Liver (tissue), 9 donors: ENCODE data around the gene IL1RN. TPM values are rescaled to one million over a fixed set of nuclear protein-coding genes. Genes with fewer than 3 reads are reported as not detected.

Experiments
- DNase-seq: peaks from one replicate; pipeline ENCODE4 v3.0.0-alpha.2; 2017; ENCODE audit warnings: low spot score
- H3K27ac ChIP-seq, 2 donors: one replicate each; pipeline ENCODE4 v1.7.0; 2013; ENCODE audit warnings: inconsistent platforms in 2 of 2, low read length in 2 of 2, control low read depth in 1 of 2, low read depth in 1 of 2, mild to moderate bottlenecking in 1 of 2
- H3K27me3 ChIP-seq, 4 donors: one replicate each; pipeline versions ENCODE4 v1.6.1 to v1.7.0; 2013; ENCODE audit warnings: low read length in 3 of 4, inconsistent platforms in 1 of 4, mild to moderate bottlenecking in 1 of 4, moderate library complexity in 1 of 4; ENCODE audit not compliant: control insufficient read depth in 4 of 4, insufficient read depth in 4 of 4
- H3K36me3 ChIP-seq, 4 donors: one replicate each; pipeline versions ENCODE4 v1.6.1 to v1.7.0; 2013; ENCODE audit warnings: low read length in 3 of 4, mild to moderate bottlenecking in 3 of 4, low read depth in 1 of 4, moderate library complexity in 1 of 4; ENCODE audit not compliant: control insufficient read depth in 4 of 4, insufficient read depth in 3 of 4
- H3K4me1 ChIP-seq, 4 donors: one replicate each; pipeline versions ENCODE4 v1.6.1 to v1.7.0; 2013; ENCODE audit warnings: low read length in 3 of 4, mild to moderate bottlenecking in 3 of 4, moderate library complexity in 1 of 4; ENCODE audit not compliant: control insufficient read depth in 4 of 4, insufficient read depth in 4 of 4
- H3K4me3 ChIP-seq, 3 donors: one replicate each; pipeline versions ENCODE4 v1.6.1 to v1.7.0; 2013; ENCODE audit warnings: low read length in 3 of 3, control low read depth in 1 of 3, low read depth in 1 of 3, mild to moderate bottlenecking in 1 of 3
- H3K9ac ChIP-seq, 2 donors: one replicate each; pipeline ENCODE4 v1.7.0; 2013; ENCODE audit warnings: low read length in 2 of 2, mild to moderate bottlenecking in 2 of 2, moderate library complexity in 2 of 2, control low read depth in 1 of 2, low read depth in 1 of 2
- H3K9me3 ChIP-seq, 4 donors: one replicate each; pipeline versions ENCODE4 v1.6.1 to v1.7.0; 2013; ENCODE audit warnings: low read length in 3 of 4; ENCODE audit not compliant: control insufficient read depth in 4 of 4
- CTCF ChIP-seq: fragments of 150-350 bp; IDR thresholded peaks from 2 replicates; pipeline ENCODE4 v1.5.1; 2017; ENCODE audit warnings: improper control_type of control experiment, low read depth, low read length; ENCODE audit not compliant: missing input control
- EGR1 ChIP-seq, 2 donors: IDR thresholded peaks; 2 replicates each; pipeline ENCODE4 v1.6.1; 2016 to 2018; ENCODE audit warnings: antibody characterized with exemption in 2 of 2, low read depth in 2 of 2
- FOXA1 ChIP-seq: IDR thresholded peaks from 2 replicates; pipeline ENCODE4 v1.6.1; 2016; ENCODE audit warnings: antibody characterized with exemption
- FOXA2 ChIP-seq: IDR thresholded peaks from 2 replicates; pipeline ENCODE4 v1.6.1; 2016; ENCODE audit warnings: antibody characterized with exemption
- GABPA ChIP-seq, 2 donors: IDR thresholded peaks in 1 of 2; conservative IDR thresholded peaks in 1 of 2; 2 replicates each; pipeline ENCODE4 v1.6.1; 2016; ENCODE audit warnings: antibody characterized with exemption in 2 of 2, mild to moderate bottlenecking in 1 of 2, moderate library complexity in 1 of 2
- HNF4A ChIP-seq, 2 donors: conservative IDR thresholded peaks; 2 replicates each; pipeline ENCODE4 v1.6.1; 2016; ENCODE audit warnings: antibody characterized with exemption in 2 of 2, mild to moderate bottlenecking in 2 of 2
- HNF4G ChIP-seq: IDR thresholded peaks from 2 replicates; pipeline ENCODE4 v1.6.1; 2016; ENCODE audit warnings: antibody characterized with exemption
- JUND ChIP-seq, 2 donors: IDR thresholded peaks; 2 replicates each; pipeline ENCODE4 v1.6.1; 2016; ENCODE audit warnings: antibody characterized with exemption in 2 of 2
- MAX ChIP-seq: IDR thresholded peaks from 2 replicates; pipeline ENCODE4 v1.6.1; 2016; ENCODE audit warnings: antibody characterized with exemption
- NR2F2 ChIP-seq: IDR thresholded peaks from 2 replicates; pipeline ENCODE4 v1.6.1; 2016; ENCODE audit warnings: antibody characterized with exemption
- RAD21 ChIP-seq, 2 donors: IDR thresholded peaks; 2 replicates each; pipeline ENCODE4 v1.6.1; 2016; ENCODE audit warnings: antibody characterized with exemption in 2 of 2, mild to moderate bottlenecking in 2 of 2
- REST ChIP-seq: IDR thresholded peaks from 2 replicates; pipeline ENCODE4 v1.6.1; 2016; ENCODE audit warnings: antibody characterized with exemption, mild to moderate bottlenecking
- RXRA ChIP-seq, 2 donors: IDR thresholded peaks; 2 replicates each; pipeline ENCODE4 v1.6.1; 2017 to 2018; ENCODE audit warnings: antibody characterized with exemption in 2 of 2, mild to moderate bottlenecking in 1 of 2
- SP1 ChIP-seq: IDR thresholded peaks from 2 replicates; pipeline ENCODE4 v1.6.1; 2018; ENCODE audit warnings: antibody characterized with exemption, mild to moderate bottlenecking
- TAF1 ChIP-seq: conservative IDR thresholded peaks from 2 replicates; pipeline ENCODE4 v1.6.1; 2016; ENCODE audit warnings: antibody characterized with exemption, mild to moderate bottlenecking
- YY1 ChIP-seq: IDR thresholded peaks from 2 replicates; pipeline ENCODE4 v1.6.1; 2016; ENCODE audit warnings: antibody characterized with exemption, mild to moderate bottlenecking
- ZBTB33 ChIP-seq: IDR thresholded peaks from 2 replicates; pipeline ENCODE4 v1.6.1; 2016; ENCODE audit warnings: antibody characterized with exemption
- WGBS: extraction: QIAGEN DNeasy Blood & Tissue Kit; methylation state at CpG from one replicate; pipeline ENCODE4 v1.1.7; 2013; 5-methylcytosine and 5-hydroxymethylcytosine counted together
- polyA plus RNA-seq, 2 donors: library from polyadenylated mRNA; stranded (reverse) in 1 of 2; unstranded in 1 of 2; fragments of 200-250 nt in 1 of 2; fragments of >200 nt in 1 of 2; fragmentation: Nextera tagmentation in 1 of 2; extraction: Ambion mirVana in 1 of 2; gene quantifications; one replicate each; pipeline versions ENCODE4 v1.2.1 to v1.2.3, GENCODE V29; 2013 to 2015
- total RNA-seq, 2 donors: library from RNA; depleted of rRNA; stranded (reverse); fragments of >200 nt; gene quantifications; one replicate each; pipeline ENCODE4 v1.2.3, GENCODE V29; 2014
- TF ChIP-seq, protein P1 (sequence below): IDR thresholded peaks from 2 replicates; pipeline ENCODE4 v1.6.1; 2016; ENCODE audit warnings: antibody characterized with exemption
- donor health status: healthy.
- donor health status: healthy.
- donor health status: healthy.
- donor health status: healthy.
- donor health status: healthy.

Gene IL1RN
- total and polyA plus RNA-seq, 4 donors = 3.9 to 121 (median 25.8) TPM

DNA sequence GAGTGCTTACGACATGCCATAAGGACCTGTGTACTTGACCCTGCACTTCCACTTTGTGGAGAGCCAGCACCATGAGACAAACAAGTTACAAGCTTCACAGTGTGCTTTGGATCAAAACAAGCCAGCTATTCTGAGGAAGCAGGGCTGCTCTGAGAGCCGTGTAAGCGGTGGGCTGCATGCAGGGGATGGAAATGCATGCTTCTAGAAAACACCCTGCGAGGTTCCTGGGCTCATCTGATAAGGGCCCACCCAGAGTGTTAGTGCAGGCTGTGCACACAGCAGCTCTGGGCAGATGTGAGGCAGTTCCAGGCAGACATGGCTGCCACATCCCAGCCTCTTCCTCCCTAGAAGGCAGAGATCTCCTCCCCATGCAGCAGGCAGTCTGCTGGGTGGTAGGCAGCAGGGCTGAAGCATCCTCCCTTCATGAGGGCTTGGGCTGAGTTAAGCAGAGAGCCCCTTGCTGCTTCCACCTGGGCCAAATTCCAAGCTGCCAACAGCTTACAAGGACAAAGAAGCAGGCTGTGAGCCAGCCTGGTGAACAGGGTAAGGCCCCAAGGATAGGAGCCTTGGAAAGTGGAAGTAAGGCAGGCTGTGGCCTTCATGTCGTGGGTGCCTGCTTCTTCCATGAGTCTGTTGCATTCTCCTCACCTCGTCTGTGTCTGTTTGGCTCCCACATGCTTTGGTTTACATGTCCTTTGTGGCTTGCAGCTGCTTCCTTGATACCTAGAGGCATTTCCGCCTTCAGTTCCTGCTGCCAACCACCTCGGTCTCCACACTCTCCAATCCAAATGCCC lies 54.1 kb downstream of the IL1RN start (continued):
- TF ChIP-seq MAX = no peak
- no peak for TF ChIP-seq GABPA (IDR thresholded peaks at IDR 0.05 in 1 of 2, conservative IDR thresholded peaks at IDR 0.05 in 1 of 2)

DNA sequence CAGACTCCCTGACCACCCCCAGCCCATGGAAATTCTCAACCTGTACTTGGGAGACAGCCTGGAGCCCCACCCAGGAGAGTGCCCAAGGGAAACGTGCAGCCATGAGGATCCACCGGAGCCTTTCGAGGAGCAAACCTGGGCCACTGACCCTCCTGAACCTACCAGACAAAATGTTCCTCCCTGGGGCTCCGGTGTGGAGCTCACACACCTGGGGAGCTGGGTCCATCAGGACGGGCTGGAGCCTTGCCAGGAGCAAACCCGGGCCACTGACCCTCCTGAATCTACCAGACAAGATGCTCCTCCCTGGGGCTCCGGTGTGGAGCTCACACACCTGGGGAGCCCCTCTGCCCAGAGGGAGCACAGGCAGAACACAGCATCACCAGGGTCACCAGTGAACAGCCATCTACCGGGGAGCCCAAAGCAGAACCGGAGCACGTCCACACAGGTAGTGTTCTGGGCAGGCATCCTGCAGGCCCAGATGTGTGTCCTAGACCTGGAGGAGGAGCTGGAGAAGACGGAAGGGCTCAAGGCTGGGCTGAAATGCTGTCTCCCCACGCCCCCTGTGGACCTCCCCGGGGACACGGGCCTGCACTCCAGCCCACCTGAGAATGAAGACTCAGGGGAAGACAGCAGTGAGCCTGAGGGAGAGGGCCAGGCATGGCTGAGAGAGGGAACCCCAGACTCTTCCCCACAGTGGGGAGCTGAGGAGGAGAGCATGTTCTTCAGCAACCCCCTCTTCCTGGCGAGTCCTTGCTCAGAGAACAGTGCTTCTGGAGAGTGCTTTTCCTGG lies 55.3 kb downstream of the IL1RN start:
- no peak overlapping the region for H3K27ac ChIP-seq
- H3K36me3 ChIP-seq = no peaks in the 10 kb centered on the region
- no peaks in the 10 kb centered on the region for H3K9me3 ChIP-seq
- H3K9ac ChIP-seq = no peak overlapping the region
- H3K4me3 ChIP-seq = no peak overlapping the region
- 92% methylated on average over 15 of the region's 15 CpGs for WGBS
- no peak for TF ChIP-seq RAD21 (IDR thresholded peaks at IDR 0.05)
- TF ChIP-seq RXRA (IDR thresholded peaks at IDR 0.05) = no peak
- TF ChIP-seq EGR1 (IDR thresholded peaks at IDR 0.05; ENCODE audit: low read depth in 2 of 2) = no peak
- TF ChIP-seq JUND (IDR thresholded peaks at IDR 0.05) = no peak
- TF ChIP-seq HNF4G = no peak
- TF ChIP-seq CTCF = no peak
- no peak for TF ChIP-seq MAX
- TF ChIP-seq HNF4A (conservative IDR thresholded peaks at IDR 0.05) = no peak
- TF ChIP-seq, protein P1, sequence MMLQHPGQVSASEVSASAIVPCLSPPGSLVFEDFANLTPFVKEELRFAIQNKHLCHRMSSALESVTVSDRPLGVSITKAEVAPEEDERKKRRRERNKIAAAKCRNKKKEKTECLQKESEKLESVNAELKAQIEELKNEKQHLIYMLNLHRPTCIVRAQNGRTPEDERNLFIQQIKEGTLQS = no peak
- TF ChIP-seq YY1 = no peak
- no peak for TF ChIP-seq SP1
- no peak for TF ChIP-seq ZBTB33
- no peak for TF ChIP-seq GABPA (IDR thresholded peaks at IDR 0.05 in 1 of 2, conservative IDR thresholded peaks at IDR 0.05 in 1 of 2)
- no peak for TF ChIP-seq TAF1
- no peak for TF ChIP-seq FOXA1
- TF ChIP-seq NR2F2 = no peak
- no peak for TF ChIP-seq FOXA2
- TF ChIP-seq REST = no peak
- no peaks in the 10 kb centered on the region for H3K27me3 ChIP-seq
- H3K4me1 ChIP-seq = peaks cover 17 to 56% (median 33%) of the 10 kb centered on the region in 4 donors
- no peak for DNase-seq
